HepG2 (cell line): Measurements from ENCODE around the gene RPS14. TPM values are rescaled to one million over a fixed set of nuclear protein-coding genes. Genes with fewer than 3 reads are reported as not detected.

Source experiments
- polyA plus RNA-seq, 8 experiments: library from polyadenylated mRNA; depleted of rRNA in 3 of 8; stranded (reverse) in 7 of 8; unstranded in 1 of 8; fragments of >200 nt; fragmentation: Illumina TruSeq in 4 of 8; extraction: Trizol in 4 of 8; gene quantifications; 2 replicates each; pipeline versions ENCODE4 v1.2.1 to v1.2.3, GENCODE V29; 2011 to 2016; ENCODE audit warnings: low read depth in 4 of 8, missing spikeins in 1 of 8, mixed read lengths in 1 of 8; ENCODE audit not compliant: insufficient read depth in 1 of 8
- total RNA-seq, 5 experiments: library from RNA; depleted of rRNA; stranded (reverse); fragments of >200 nt; fragmentation: Illumina TruSeq; extraction: Trizol; gene quantifications; 2 replicates each; pipeline ENCODE4 v1.2.3, GENCODE V29; 2016; ENCODE audit warnings: low read depth in 1 of 5

RPS14 gene
- total and polyA plus RNA-seq, 2 of the 13 experiments (the other 11 are each of a cell fraction or from before 2014, with no cell fraction given) = 2,116 to 3,295 TPM

Other genes starting within 250 kb of the RPS14 start
- gene CAMK2A, start 160.0 kb downstream of the RPS14 start, total RNA-seq (2016; rRNA removed; fragmentation: Illumina TruSeq; extraction: Trizol) = 0.11 TPM in 1 of 2 replicates, not detected in the other
- 0.16 TPM in 1 of 2 replicates, not detected in the other for gene CAMK2A, start 160.0 kb downstream of the RPS14 start, polyA plus RNA-seq (2011; rRNA removed)
- 17.6 and 33.9 TPM in 2 replicates for gene ARSI, start 146.8 kb downstream of the RPS14 start, total RNA-seq (2016; rRNA removed; fragmentation: Illumina TruSeq; extraction: Trizol)
- 4.2 and 6.4 TPM in 2 replicates for gene ARSI, start 146.8 kb downstream of the RPS14 start, polyA plus RNA-seq (2011; rRNA removed)
- gene TCOF1, start 92.0 kb downstream of the RPS14 start, total RNA-seq (2016; rRNA removed; fragmentation: Illumina TruSeq; extraction: Trizol) = 41.6 and 44.5 TPM in 2 replicates
- gene TCOF1, start 92.0 kb downstream of the RPS14 start, polyA plus RNA-seq (2011; rRNA removed) = 9.9 and 10.1 TPM in 2 replicates
- 30.1 and 84.4 TPM in 2 replicates for gene CD74, start 36.8 kb downstream of the RPS14 start, total RNA-seq (2016; rRNA removed; fragmentation: Illumina TruSeq; extraction: Trizol)
- gene CD74, start 36.8 kb downstream of the RPS14 start, polyA plus RNA-seq (2011; rRNA removed) = 34.1 and 56.4 TPM in 2 replicates
- 22.1 and 26.2 TPM in 2 replicates for gene NDST1, start 58.4 kb upstream of the RPS14 start, total RNA-seq (2016; rRNA removed; fragmentation: Illumina TruSeq; extraction: Trizol)
- 23.8 and 35.0 TPM in 2 replicates for gene NDST1, start 58.4 kb upstream of the RPS14 start, polyA plus RNA-seq (2011; rRNA removed)
- gene SYNPO, start 190.9 kb upstream of the RPS14 start, total RNA-seq (2016; rRNA removed; fragmentation: Illumina TruSeq; extraction: Trizol) = 0.09 and 0.22 TPM in 2 replicates
- 0.05 and 0.30 TPM in 2 replicates for gene SYNPO, start 190.9 kb upstream of the RPS14 start, polyA plus RNA-seq (2011; rRNA removed)
- not detected in 2 replicates for gene MYOZ3, start 211.5 kb upstream of the RPS14 start, total RNA-seq (2016; rRNA removed; fragmentation: Illumina TruSeq; extraction: Trizol)
- gene MYOZ3, start 211.5 kb upstream of the RPS14 start, polyA plus RNA-seq (2011; rRNA removed) = 0.05 TPM in 1 of 2 replicates, not detected in the other